Stomach (tissue), 9 donors: Measurements from ENCODE around the gene TRIM37. TPM values are rescaled to one million over a fixed set of nuclear protein-coding genes. Genes with fewer than 3 reads are reported as not detected.

ENCODE experiments used
- DNase-seq, 2 donors: peaks; one replicate each; pipeline versions ENCODE4 v3.0.0 to v3.0.0-alpha.2; 2013 to 2019
- H3K27ac ChIP-seq, 5 donors: fragments of 200-600 bp in 4 of 5; sonication (generic) in 4 of 5; one replicate each; pipeline ENCODE4 v1.5.1; 2013 to 2019; ENCODE audit warnings: mild to moderate bottlenecking in 1 of 5, moderate library complexity in 1 of 5
- H3K27me3 ChIP-seq, 3 donors: fragments of 200-600 bp; sonication (generic); one replicate each; pipeline ENCODE4 v1.5.1; 2017 to 2019; ENCODE audit warnings: mixed run types in 1 of 3
- H3K36me3 ChIP-seq, 4 donors: fragments of 200-600 bp; sonication (generic); 1 replicate in 3 of 4; 2 replicates in 1 of 4; pipeline ENCODE4 v1.5.1; 2016 to 2019
- H3K4me1 ChIP-seq, 4 donors: fragments of 200-600 bp; sonication (generic); one replicate each; pipeline ENCODE4 v1.5.1; 2016 to 2019
- H3K4me3 ChIP-seq, 4 donors: fragments of 200-600 bp; sonication (generic) in 3 of 4; one replicate each; pipeline ENCODE4 v1.5.1; 2016 to 2019; ENCODE audit warnings: mild to moderate bottlenecking in 1 of 4
- H3K9me3 ChIP-seq, 4 donors: fragments of 200-600 bp; sonication (generic); one replicate each; pipeline ENCODE4 v1.5.1; 2016 to 2019
- EP300 ChIP-seq: sonication (generic); formaldehyde crosslinking; IDR thresholded peaks from one replicate; pipeline ENCODE4 v1.6.1; 2017; ENCODE audit warnings: antibody characterized with exemption
- POLR2A ChIP-seq, 4 donors: fragments of 450-650 bp; IDR thresholded peaks; one replicate each; pipeline ENCODE4 v1.6.1; 2016; ENCODE audit warnings: antibody characterized with exemption in 4 of 4, control low read depth in 2 of 4, mild to moderate bottlenecking in 1 of 4, moderate library complexity in 1 of 4
- POLR2AphosphoS5 ChIP-seq, 3 donors: sonication (generic); formaldehyde crosslinking; IDR thresholded peaks; one replicate each; pipeline ENCODE4 v1.6.1; 2016; ENCODE audit warnings: antibody characterized with exemption in 3 of 3
- WGBS, 5 donors: extraction: QIAGEN DNeasy Blood & Tissue Kit in 3 of 5; methylation state at CpG; one replicate each; pipeline versions ENCODE4 v1.1.5 to v1.1.7; 2013 to 2018; 5-methylcytosine and 5-hydroxymethylcytosine counted together
- intact Hi-C: fragments of 100-400 bp; cut with DNase I; formaldehyde crosslinking; loops from one replicate; pipeline ENCODE4 v1.15.1; 2023; ENCODE audit warnings: low total_unique reads
- polyA plus RNA-seq, 3 donors: library from polyadenylated mRNA; stranded (reverse); fragments of 200-250 nt; gene quantifications; one replicate each; pipeline ENCODE4 v1.2.3, GENCODE V29; 2013
- total RNA-seq, 5 donors: library from RNA; depleted of rRNA; stranded (reverse); fragments of >200 nt; gene quantifications; one replicate each; pipeline versions ENCODE4 v1.1.0 to v1.2.3, GENCODE V29; 2014 to 2016
- TF ChIP-seq, protein P1 (sequence below), 7 experiments: fragments of 450-650 bp in 4 of 7; fragments of 200-600 bp in 3 of 7; sonication (generic) in 3 of 7; IDR thresholded peaks; one replicate each; pipeline ENCODE4 v1.5.1; 2016 to 2019; ENCODE audit warnings: antibody characterized with exemption in 7 of 7, control low read depth in 2 of 7, mild to moderate bottlenecking in 1 of 7
- donor health status: healthy with polysubstance abuse.
- donor health status: Bipolar disorder and iron deficiency.
- donor health status: healthy.

The TRIM37 gene
- total and polyA plus RNA-seq, 8 donors = 4.9 to 68.7 (median 29.0) TPM

GRCh38 chr17:59038734-59039133 lies 67.9 kb downstream of the TRIM37 start:
- Histone ChIP-seq H3K9me3 (no peaks in the 10 kb centered on the region), H3K27me3 (no peaks in the 10 kb centered on the region), H3K36me3 (peaks cover 9 to 83% (median 69%) of the 10 kb centered on the region in 4 donors), H3K27ac (no peak overlapping the region), H3K4me1 (peaks cover 0 to 14% (median 9%) of the 10 kb centered on the region in 4 donors), H3K4me3 (no peak overlapping the region)
- intact Hi-C loops = no loop called here
- DNase-seq = peak in 1 of 2 donors; percentile 58
- 28 to 56% (median 51%) methylated on average over 5 of the region's 5 CpGs for WGBS, 5 donors
- TF ChIP-seq, protein P1, sequence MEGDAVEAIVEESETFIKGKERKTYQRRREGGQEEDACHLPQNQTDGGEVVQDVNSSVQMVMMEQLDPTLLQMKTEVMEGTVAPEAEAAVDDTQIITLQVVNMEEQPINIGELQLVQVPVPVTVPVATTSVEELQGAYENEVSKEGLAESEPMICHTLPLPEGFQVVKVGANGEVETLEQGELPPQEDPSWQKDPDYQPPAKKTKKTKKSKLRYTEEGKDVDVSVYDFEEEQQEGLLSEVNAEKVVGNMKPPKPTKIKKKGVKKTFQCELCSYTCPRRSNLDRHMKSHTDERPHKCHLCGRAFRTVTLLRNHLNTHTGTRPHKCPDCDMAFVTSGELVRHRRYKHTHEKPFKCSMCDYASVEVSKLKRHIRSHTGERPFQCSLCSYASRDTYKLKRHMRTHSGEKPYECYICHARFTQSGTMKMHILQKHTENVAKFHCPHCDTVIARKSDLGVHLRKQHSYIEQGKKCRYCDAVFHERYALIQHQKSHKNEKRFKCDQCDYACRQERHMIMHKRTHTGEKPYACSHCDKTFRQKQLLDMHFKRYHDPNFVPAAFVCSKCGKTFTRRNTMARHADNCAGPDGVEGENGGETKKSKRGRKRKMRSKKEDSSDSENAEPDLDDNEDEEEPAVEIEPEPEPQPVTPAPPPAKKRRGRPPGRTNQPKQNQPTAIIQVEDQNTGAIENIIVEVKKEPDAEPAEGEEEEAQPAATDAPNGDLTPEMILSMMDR (IDR thresholded peaks at IDR 0.05) = no peak
- TF ChIP-seq POLR2AphosphoS5 (IDR thresholded peaks at IDR 0.05) = peak in 1 of 3 donors; percentile 27

DNA sequence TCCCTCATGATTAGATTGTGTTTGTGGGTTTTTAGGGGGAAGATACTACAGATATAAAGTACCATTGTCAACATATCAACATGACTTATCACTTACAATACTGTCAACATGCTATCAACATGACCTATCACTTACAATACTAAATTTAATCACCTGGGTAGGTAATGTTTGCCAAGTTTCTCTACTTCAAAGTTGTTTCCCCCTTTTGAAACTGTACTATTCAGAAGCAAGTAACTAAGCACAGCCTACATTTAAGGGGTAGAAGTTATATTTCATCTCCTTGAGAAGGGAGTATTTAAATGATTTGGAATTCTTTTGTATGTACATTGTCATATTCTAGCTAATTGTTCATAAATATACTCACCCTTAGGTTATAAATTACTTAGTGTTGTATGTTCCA lies 68.7 kb downstream of the TRIM37 start:
- peaks cover 4 to 82% (median 68%) of the 10 kb centered on the region in 4 donors for H3K36me3 ChIP-seq
- intact Hi-C loops = no loop called here

GRCh38 chr17:59030811-59031210 lies 75.9 kb downstream of the TRIM37 start:
- intact Hi-C loops = no loop called here
- Histone ChIP-seq H3K4me1 (peaks cover 0 to 6% (median 0%) of the 10 kb centered on the region in 4 donors), H3K27ac (no peak overlapping the region), H3K27me3 (no peaks in the 10 kb centered on the region), H3K4me3 (no peak overlapping the region), H3K9me3 (no peaks in the 10 kb centered on the region), H3K36me3 (peaks cover 0 to 65% (median 54%) of the 10 kb centered on the region in 4 donors)
- WGBS, 5 donors = 88 to 94% (median 92%) methylated on average over 1 of the region's 1 CpG
- TF ChIP-seq EP300 = no peak
- TF ChIP-seq POLR2A (IDR thresholded peaks at IDR 0.05) = no peak
- TF ChIP-seq, protein P1 (IDR thresholded peaks at IDR 0.05) = no peak
- no peak for TF ChIP-seq POLR2AphosphoS5 (IDR thresholded peaks at IDR 0.05)
- no peak for DNase-seq

More for the DNA sequence above, 68.7 kb downstream of the TRIM37 start:
- Histone ChIP-seq H3K9me3 (no peaks in the 10 kb centered on the region), H3K27ac (no peak overlapping the region), H3K4me3 (no peak overlapping the region), H3K4me1 (peaks cover 0 to 14% (median 9%) of the 10 kb centered on the region in 4 donors), H3K27me3 (no peaks in the 10 kb centered on the region)
- TF ChIP-seq POLR2AphosphoS5 (IDR thresholded peaks at IDR 0.05) = no peak
- no peak for TF ChIP-seq POLR2A (IDR thresholded peaks at IDR 0.05)
- TF ChIP-seq EP300 = no peak
- TF ChIP-seq, protein P1 (IDR thresholded peaks at IDR 0.05) = no peak
- peak in 1 of 2 donors; percentile 10 for DNase-seq

DNA sequence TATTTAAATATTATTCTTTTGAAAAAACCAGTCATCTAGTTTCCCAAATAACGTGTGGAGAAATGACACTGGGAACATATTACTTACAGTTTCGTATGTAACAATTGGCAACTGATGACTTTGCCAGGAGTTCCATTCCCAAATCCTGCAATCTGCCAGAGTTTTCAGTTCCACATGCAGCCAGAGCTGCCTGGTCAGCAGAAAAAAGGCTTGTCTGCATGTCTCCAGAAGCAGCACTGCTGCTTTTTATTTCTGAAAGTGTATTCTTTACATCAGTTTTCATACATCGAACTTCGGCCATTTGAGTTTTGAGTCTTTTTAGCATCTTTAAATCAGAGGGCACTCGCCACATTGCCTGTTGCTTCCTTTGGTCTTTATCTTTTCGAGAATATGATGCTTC lies 78.4 kb downstream of the TRIM37 start:
- peaks cover 0 to 49% (median 33%) of the 10 kb centered on the region in 4 donors for H3K36me3 ChIP-seq
- WGBS, 5 donors = 88 to 95% (median 91%) methylated on average over 6 of the region's 6 CpGs
- TF ChIP-seq POLR2A (IDR thresholded peaks at IDR 0.05) (no peak), EP300 (no peak), POLR2AphosphoS5 (IDR thresholded peaks at IDR 0.05) (no peak)
- TF ChIP-seq, protein P1 (IDR thresholded peaks at IDR 0.05) = no peak

More for the DNA sequence above, 78.4 kb downstream of the TRIM37 start:
- H3K27me3 ChIP-seq = no peaks in the 10 kb centered on the region
- DNase-seq = no peak
- H3K4me1 ChIP-seq = peaks cover 0 to 6% (median 0%) of the 10 kb centered on the region in 4 donors
- no peak overlapping the region for H3K27ac ChIP-seq
- no peaks in the 10 kb centered on the region for H3K9me3 ChIP-seq
- no peak overlapping the region for H3K4me3 ChIP-seq
- intact Hi-C loops = no loop called here
